ENCODE results near the gene CAMK1D.
A peak's percentile ranks its signal among the peaks of the same experiment; 100 is the strongest.
"Not testable (repeated sequence)": the region's sequence is repeated elsewhere in the genome, so short reads cannot be mapped to it uniquely, and the experiment has no call there.

The CAMK1D gene

DNA sequence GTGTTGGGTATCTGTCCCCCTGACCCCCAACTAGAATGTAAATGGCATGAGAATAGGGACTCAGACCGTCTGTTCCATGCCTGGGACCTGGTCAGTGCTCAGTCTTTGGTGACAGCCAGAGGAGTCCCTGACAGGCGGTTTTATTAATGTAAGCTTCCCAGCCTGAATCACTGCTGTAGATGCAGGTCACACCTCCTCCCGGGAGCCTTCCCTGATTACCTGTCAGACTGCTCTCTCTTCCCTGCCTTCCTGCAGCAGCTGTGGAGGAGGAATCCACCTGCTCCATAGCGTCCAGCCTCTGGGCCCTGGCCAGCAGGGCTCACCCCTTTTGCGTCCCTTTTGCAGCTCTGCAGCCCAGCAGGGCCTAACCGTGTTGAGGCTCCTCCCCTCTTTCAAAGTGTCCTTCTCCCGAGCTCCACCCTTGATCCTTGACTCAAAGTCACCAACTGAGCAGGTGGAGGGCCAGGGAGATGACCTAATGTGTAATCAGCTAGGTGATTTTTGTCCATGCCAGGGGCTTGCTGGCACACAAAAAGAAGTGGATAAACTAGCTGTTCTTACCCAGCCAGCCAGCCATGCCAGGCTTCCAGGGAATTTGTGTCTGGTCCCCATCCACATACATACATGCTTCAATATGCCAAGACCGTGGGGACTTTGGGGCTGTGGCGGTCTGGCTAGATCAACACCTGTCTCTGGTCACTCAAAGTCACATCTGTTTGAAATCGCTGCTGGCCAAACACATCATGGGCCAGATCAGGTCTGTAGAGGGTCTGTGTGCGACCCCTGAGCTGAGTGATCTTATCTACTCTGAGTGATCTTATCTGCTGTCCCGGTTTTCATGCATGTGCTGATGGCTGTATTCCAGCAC is 457.1 kb downstream of the CAMK1D start:
- Histone ChIP-seq H3K4me1 (ENCODE audit: low read depth, poor library complexity, severe bottlenecking) (no peaks in the 10 kb centered on the region), H4K20me1 (ENCODE audit: insufficient read depth) (no peaks in the 10 kb centered on the region), H3K9ac (no peak overlapping the region), H3K27me3 (ENCODE audit: insufficient read depth, low read depth) (no peaks in the 10 kb centered on the region), H2AFZ (ENCODE audit: low read depth) (no peak overlapping the region), H3K4me3 (IDR thresholded peaks at IDR 0.05; ENCODE audit: insufficient read depth, low read depth, low read length) (no peak overlapping the region), H3K27ac (no peak overlapping the region), H3K79me2 (ENCODE audit: insufficient read depth, low read depth) (no peaks in the 10 kb centered on the region), H3K36me3 (ENCODE audit: insufficient read depth) (no peaks in the 10 kb centered on the region), H3K4me2 (no peak overlapping the region)
- TF ChIP-seq, protein P1, sequence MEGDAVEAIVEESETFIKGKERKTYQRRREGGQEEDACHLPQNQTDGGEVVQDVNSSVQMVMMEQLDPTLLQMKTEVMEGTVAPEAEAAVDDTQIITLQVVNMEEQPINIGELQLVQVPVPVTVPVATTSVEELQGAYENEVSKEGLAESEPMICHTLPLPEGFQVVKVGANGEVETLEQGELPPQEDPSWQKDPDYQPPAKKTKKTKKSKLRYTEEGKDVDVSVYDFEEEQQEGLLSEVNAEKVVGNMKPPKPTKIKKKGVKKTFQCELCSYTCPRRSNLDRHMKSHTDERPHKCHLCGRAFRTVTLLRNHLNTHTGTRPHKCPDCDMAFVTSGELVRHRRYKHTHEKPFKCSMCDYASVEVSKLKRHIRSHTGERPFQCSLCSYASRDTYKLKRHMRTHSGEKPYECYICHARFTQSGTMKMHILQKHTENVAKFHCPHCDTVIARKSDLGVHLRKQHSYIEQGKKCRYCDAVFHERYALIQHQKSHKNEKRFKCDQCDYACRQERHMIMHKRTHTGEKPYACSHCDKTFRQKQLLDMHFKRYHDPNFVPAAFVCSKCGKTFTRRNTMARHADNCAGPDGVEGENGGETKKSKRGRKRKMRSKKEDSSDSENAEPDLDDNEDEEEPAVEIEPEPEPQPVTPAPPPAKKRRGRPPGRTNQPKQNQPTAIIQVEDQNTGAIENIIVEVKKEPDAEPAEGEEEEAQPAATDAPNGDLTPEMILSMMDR (conservative IDR thresholded peaks at IDR 0.05; ENCODE audit: low read depth, low read length) = no peak

DNA sequence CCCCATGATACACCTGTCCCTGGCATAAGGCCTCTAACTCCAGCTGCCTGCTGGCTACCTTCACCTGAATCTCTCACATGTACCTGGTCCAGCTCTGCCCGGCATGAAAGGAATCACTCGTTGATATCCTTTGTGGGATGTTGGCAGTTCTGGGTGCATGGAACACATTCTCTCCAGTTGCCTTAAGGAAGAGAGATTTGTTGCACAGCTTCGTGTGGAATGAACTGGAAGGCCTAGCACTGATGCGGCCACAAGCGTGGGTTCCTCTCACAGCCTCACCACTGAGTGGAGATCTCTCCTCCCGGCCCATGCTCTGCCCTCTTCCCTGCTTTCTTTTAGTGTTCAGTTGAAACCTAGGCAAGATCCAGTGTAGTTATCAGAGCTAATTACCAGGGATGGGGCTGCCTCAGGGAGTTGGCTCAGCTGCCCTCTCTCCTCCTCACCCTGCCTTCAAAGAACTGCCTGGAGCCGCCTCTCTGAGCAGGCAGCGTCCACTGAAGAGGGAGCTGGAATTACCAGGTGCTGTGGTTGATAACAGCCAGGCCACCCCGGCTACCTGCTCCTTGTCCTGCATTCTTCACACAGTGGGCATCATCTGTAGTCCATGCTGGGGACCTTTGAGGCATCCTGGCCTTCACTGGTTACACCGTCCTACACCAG is 457.9 kb downstream of the CAMK1D start:
- H3K27ac ChIP-seq = no peak overlapping the region
- no peaks in the 10 kb centered on the region for H3K79me2 ChIP-seq (ENCODE audit: insufficient read depth, low read depth)
- H3K4me2 ChIP-seq = no peak overlapping the region
- TF ChIP-seq, protein P1 (conservative IDR thresholded peaks at IDR 0.05; ENCODE audit: low read depth, low read length) = no peak
- no peaks in the 10 kb centered on the region for H3K36me3 ChIP-seq (ENCODE audit: insufficient read depth)
- no peak overlapping the region for H3K9ac ChIP-seq
- H3K4me1 ChIP-seq (ENCODE audit: low read depth, poor library complexity, severe bottlenecking) = no peaks in the 10 kb centered on the region
- H3K4me3 ChIP-seq (IDR thresholded peaks at IDR 0.05; ENCODE audit: insufficient read depth, low read depth, low read length) = no peak overlapping the region
- H4K20me1 ChIP-seq (ENCODE audit: insufficient read depth) = no peaks in the 10 kb centered on the region
- no peak overlapping the region for H2AFZ ChIP-seq (ENCODE audit: low read depth)
- H3K27me3 ChIP-seq (ENCODE audit: insufficient read depth, low read depth) = no peaks in the 10 kb centered on the region

DNA sequence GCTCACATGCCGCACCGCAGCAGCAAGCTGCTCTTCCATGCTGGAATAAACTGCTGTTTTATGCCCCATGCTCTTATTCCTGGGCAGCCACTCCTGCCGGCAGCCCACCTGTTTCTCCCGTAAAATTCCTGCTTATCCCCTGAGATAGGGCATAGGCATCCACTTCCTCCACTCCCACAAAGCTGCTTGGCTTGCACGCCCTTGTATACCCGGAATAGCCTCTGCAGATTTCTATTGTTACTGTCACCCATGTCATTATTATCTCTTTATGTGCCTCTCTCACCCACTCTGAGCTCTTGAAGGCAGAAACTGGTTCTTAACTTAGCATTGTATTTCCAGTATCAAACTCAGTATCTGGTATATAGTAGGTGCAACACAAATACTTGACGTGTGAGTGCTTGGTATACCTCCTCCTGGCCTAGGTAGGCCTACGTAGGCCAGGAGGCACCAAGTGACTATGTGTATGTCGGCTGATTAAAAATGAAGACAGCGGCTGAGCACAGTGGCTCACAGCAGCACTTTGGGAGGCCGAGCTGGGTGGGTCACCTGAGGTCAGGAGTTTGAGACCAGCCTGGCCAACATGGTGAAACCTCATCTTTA is 458.8 kb downstream of the CAMK1D start:
- Histone ChIP-seq H3K4me3 (IDR thresholded peaks at IDR 0.05; ENCODE audit: insufficient read depth, low read depth, low read length) (no peak overlapping the region), H3K79me2 (ENCODE audit: insufficient read depth, low read depth) (no peaks in the 10 kb centered on the region), H3K4me2 (no peak overlapping the region), H2AFZ (ENCODE audit: low read depth) (no peak overlapping the region), H4K20me1 (ENCODE audit: insufficient read depth) (no peaks in the 10 kb centered on the region), H3K4me1 (ENCODE audit: low read depth, poor library complexity, severe bottlenecking) (no peaks in the 10 kb centered on the region), H3K27me3 (ENCODE audit: insufficient read depth, low read depth) (no peaks in the 10 kb centered on the region), H3K27ac (no peak overlapping the region), H3K9ac (no peak overlapping the region), H3K36me3 (ENCODE audit: insufficient read depth) (no peaks in the 10 kb centered on the region)
- TF ChIP-seq, protein P1 (conservative IDR thresholded peaks at IDR 0.05; ENCODE audit: low read depth, low read length) = no peak

DNA sequence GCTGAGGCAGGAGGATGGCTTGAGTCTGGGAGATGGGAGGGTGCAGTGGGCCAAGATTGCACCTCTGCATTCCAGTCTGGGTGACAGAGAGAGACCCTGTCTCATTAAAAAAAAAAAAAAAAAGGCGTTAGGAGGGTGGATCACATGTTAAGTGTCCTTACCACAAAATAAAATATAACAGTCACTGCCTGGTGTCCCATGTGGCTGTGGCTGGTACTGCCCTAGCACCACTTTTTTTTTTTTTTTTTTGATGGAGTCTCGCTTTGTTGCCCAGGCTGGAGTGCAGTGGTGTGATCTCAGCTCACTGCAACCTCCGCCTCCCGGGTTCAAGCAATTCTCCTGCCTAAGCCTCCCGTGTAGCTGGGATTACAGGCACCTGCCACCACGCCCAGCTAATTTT is 460.7 kb downstream of the CAMK1D start:
- not testable (repeated sequence) for H2AFZ ChIP-seq (ENCODE audit: low read depth); H3K79me2 ChIP-seq (ENCODE audit: insufficient read depth, low read depth); H3K4me3 ChIP-seq (IDR thresholded peaks at IDR 0.05; ENCODE audit: insufficient read depth, low read depth, low read length); H4K20me1 ChIP-seq (ENCODE audit: insufficient read depth); H3K36me3 ChIP-seq (ENCODE audit: insufficient read depth); H3K27me3 ChIP-seq (ENCODE audit: insufficient read depth, low read depth); H3K4me1 ChIP-seq (ENCODE audit: low read depth, poor library complexity, severe bottlenecking); H3K9ac ChIP-seq; H3K27ac ChIP-seq; H3K4me2 ChIP-seq
- TF ChIP-seq, protein P1 (conservative IDR thresholded peaks at IDR 0.05; ENCODE audit: low read depth, low read length) = peak; percentile 33; the same call in 1 of the 2 replicates
